Dermis microvascular lymphatic vessel endothelial cell (primary cell): ENCODE results near the gene FER. TPM values are rescaled to one million over a fixed set of nuclear protein-coding genes. Genes with fewer than 3 reads are reported as not detected.
"Not testable (repeated sequence)": the region's sequence is repeated elsewhere in the genome, so short reads cannot be mapped to it uniquely, and the experiment has no call there.

Experiments
- DNase-seq, 2 donors: peaks; one replicate each; pipeline versions ENCODE4 v3.0.0 to v3.0.0-alpha.2; 2010; ENCODE audit warnings: low read depth in 2 of 2
- total RNA-seq: library from RNA; depleted of rRNA; stranded (reverse); fragments of >200 nt; gene quantifications from 2 replicates; pipeline ENCODE4 v1.2.1, GENCODE V29; 2014

Gene FER
- total RNA-seq, 1 donor from 2014 or later = 11.7 TPM

- no peak for DNase-seq
These were observed 364.0 kb downstream of the FER start for GRCh38 chr5:109111680-109112079.

GRCh38 chr5:109113608-109114007 lies 365.9 kb downstream of the FER start:
- no peak for DNase-seq

GRCh38 chr5:109121225-109121624 lies 373.5 kb downstream of the FER start:
- DNase-seq = no peak

- no peak for DNase-seq
These were observed 378.2 kb downstream of the FER start for GRCh38 chr5:109125755-109126429.

- DNase-seq = no peak
These were observed 378.8 kb downstream of the FER start for GRCh38 chr5:109126481-109126880.

GRCh38 chr5:109136906-109137305 lies 389.2 kb downstream of the FER start:
- DNase-seq = no peak

GRCh38 chr5:109141222-109142200 lies 393.8 kb downstream of the FER start:
- no peak for DNase-seq

GRCh38 chr5:109143031-109143430 lies 395.3 kb downstream of the FER start:
- no peak for DNase-seq

- no peak for DNase-seq
These were observed 397.4 kb downstream of the FER start for GRCh38 chr5:109145139-109145538.

- no peak for DNase-seq
These were observed 398.9 kb downstream of the FER start for GRCh38 chr5:109146591-109146990.

- DNase-seq = no peak
These were observed 404.9 kb downstream of the FER start for GRCh38 chr5:109152565-109152964.

GRCh38 chr5:109155625-109156024 lies 407.9 kb downstream of the FER start:
- DNase-seq = no peak

- no peak for DNase-seq
These were observed 409.2 kb downstream of the FER start for GRCh38 chr5:109156885-109157284.

GRCh38 chr5:109160468-109160867 lies 412.8 kb downstream of the FER start:
- no peak for DNase-seq

- DNase-seq = no peak
These were observed 414.4 kb downstream of the FER start for GRCh38 chr5:109161914-109162683.

- no peak for DNase-seq
These were observed 415.6 kb downstream of the FER start for GRCh38 chr5:109163336-109163735.

- no peak for DNase-seq
These were observed 416.3 kb downstream of the FER start for GRCh38 chr5:109164001-109164400.

- no peak for DNase-seq
These were observed 419.9 kb downstream of the FER start for GRCh38 chr5:109167586-109167985.

- DNase-seq = no peak
These were observed 420.5 kb downstream of the FER start for GRCh38 chr5:109168151-109168550.

GRCh38 chr5:109170629-109171350 lies 423.1 kb downstream of the FER start:
- DNase-seq = no peak

GRCh38 chr5:109171437-109172073 lies 423.9 kb downstream of the FER start:
- not testable (repeated sequence) for DNase-seq
